Measurements from ENCODE around the gene ANKS1A.
A peak's percentile ranks its signal among the peaks of the same experiment; 100 is the strongest.
"Not testable (repeated sequence)": the region's sequence is repeated elsewhere in the genome, so short reads cannot be mapped to it uniquely, and the experiment has no call there.

ANKS1A gene

GRCh38 chr6:35088281-35089215 lies 199.5 kb downstream of the ANKS1A start:
- DNase-seq: peak in 1 of 2 experiments; percentile 7

DNA sequence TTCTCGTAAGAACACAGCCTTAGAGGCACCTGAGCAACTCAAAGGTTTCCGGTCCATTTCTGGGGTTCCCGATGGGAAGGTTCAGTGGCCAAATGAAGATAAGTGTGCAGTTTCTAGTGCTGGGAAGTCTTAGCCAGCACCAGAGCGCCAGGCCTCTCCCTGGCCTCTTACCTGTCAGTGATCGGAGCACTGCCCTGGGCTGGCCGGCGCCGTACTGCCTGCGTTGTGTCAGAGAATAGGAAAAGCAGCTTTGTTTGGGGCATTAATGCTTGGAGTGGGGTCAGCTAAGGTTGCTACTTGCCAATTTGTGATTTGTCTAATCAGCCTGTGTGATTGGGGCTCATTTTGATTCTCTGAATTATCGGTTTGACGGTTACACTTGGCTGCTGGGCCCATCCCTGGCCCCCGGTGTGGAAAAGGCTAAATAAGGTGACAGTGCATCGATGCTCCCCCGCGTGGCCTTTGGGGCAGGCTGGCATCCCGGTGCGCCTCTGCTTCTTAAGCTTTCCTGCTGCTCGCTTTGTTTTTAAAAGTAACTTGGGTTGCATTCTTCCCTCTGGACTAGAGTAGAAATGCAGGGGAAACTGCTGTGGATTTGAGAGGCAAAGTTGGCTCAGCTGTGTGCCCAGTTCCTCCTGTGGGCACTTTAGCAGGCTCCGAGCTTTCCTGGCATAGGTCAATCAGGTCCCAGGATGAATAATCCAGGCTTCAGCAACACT lies 200.3 kb downstream of the ANKS1A start:
- DNase-seq: peak in 1 of 2 experiments; percentile 10

DNA sequence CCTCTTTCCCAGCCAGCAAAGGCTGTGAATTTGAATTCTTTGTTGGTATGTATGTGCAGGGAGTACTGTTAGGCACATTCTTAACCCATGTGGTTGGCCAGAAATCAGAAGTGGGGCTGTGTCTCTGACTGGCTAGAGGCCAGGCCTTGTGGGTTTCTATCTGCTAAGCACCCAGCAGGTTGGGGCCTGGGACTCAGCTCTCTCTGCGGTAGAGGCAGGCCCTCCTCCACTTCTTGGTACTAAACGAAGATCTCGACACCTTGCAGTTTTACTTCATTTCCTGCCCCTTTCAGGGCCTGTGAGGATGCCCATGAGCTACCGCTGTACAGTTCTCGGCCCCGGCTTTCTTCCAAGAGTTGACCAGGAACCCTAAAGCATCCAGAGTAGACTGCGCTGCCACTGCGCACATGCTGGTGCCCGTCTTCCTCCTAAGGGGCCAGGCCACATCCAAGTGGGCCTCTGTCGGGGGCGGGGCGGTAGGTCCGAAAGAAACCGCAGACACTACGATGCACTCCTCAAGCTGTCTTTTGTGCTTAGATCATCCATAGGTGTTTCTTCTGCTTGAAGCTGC lies 201.0 kb downstream of the ANKS1A start:
- DNase-seq: peak in 1 of 2 experiments; percentile 11

DNA sequence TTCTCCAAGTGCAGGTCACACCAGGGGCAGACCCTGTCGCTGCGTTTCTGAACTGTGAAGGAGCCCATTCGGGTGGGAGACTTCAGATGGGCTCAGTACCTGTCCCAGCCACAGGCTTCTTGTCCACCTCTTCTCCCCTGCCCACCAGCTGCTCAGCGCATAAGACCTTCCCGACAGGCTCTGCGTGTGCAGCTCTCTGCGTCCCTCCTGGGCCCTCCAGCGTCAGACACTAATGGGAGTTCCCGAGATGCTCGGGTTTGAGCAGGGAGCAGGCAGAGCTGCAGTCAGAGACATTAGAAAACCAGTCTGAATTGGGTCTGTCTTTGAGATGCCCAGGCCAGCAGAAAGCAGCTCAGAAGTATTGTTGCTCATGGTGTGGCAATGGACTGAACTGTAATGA lies 201.7 kb downstream of the ANKS1A start:
- no peak for DNase-seq

- DNase-seq: no peak
Observed at GRCh38 chr6:35091346-35092083, 202.5 kb downstream of the ANKS1A start.

- no peak for DNase-seq
Observed at GRCh38 chr6:35092362-35093117, 203.5 kb downstream of the ANKS1A start.

- DNase-seq: no peak
Observed at GRCh38 chr6:35093118-35093445, 204.0 kb downstream of the ANKS1A start.

- no peak for DNase-seq
Observed at GRCh38 chr6:35093783-35094182, 204.7 kb downstream of the ANKS1A start.

- DNase-seq: no peak
Observed at GRCh38 chr6:35094183-35094582, 205.1 kb downstream of the ANKS1A start.

- DNase-seq: no peak
Observed at GRCh38 chr6:35096129-35096862, 207.2 kb downstream of the ANKS1A start.

- no peak for DNase-seq
Observed at GRCh38 chr6:35099116-35099515, 210.1 kb downstream of the ANKS1A start.

DNA sequence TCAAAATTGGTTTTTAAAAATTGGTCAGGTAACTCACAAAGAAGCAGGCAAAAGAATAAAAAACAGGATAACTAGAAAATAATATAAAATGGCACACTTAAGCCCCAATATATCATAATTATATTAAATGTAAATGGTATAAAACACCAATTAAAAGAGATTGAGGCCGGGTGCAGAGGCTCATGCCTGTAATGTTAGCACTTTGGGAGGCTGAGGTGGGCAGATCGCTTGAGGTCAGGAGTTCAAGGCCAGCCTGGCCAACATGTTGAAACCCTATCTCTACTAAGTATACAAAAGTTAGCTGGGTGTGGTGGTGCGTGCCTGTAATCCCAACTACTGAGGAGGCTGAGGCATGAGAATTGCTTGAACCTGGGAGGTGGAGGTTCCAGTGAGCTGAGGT lies 216.0 kb downstream of the ANKS1A start:
- DNase-seq: no peak

DNA sequence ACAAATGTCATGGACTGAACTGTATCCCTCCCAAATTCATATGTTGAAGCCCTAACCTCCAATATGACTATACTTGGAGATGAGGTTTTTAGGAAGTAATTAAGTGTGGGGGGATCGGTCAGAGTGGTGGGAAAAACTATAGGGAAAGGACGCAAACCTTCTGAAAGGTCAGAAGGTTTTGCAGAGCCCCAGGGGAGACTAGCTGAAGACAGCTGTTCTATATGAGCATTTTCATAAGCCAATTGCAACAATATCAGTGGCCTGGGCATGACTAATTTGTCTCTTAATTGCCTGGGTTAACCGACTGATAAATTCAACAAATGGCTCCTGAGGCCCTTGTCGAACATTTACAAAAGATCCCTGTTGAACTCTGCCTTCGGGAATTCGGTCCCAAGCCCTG lies 217.0 kb downstream of the ANKS1A start:
- not testable (repeated sequence) for DNase-seq

DNA sequence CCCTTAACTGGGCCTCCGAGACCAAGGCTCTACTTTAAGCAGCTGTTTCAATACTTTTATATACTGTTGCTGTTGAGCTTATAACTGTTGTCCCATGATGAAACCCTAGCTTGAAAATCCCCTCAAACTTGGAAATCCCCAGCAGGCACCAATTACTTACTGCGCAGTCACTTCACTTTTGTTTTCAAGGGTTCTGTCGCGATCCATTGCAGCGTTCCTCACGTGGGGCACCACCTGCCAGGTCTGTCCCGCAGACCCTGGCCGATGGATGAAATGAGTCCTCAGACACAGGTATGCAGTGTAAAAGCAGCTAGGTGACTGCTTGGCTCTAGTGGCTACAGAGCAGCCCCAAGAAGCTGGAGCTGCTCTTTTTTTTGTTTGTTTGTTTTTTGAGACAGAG lies 218.2 kb downstream of the ANKS1A start:
- DNase-seq: not testable (repeated sequence)

DNA sequence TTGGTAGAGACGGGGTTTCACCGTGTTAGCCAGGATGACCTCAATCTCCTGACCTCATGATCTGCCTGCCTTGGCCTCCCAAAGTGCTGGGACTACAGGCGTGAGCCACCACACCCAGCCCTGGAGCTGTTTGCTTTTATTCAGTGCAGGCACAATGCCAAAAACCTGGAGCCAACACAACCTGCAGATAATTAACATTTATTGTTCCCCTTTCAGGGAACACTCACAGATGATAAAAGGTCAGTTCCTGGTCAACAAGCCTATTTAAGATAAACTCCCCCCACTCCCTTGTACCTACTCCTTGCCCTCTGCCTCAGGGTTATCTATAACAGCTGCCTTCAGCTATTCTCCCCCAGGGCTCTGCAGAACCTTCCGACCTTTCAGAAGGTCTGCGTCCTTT lies 218.7 kb downstream of the ANKS1A start:
- DNase-seq: not testable (repeated sequence)

DNA sequence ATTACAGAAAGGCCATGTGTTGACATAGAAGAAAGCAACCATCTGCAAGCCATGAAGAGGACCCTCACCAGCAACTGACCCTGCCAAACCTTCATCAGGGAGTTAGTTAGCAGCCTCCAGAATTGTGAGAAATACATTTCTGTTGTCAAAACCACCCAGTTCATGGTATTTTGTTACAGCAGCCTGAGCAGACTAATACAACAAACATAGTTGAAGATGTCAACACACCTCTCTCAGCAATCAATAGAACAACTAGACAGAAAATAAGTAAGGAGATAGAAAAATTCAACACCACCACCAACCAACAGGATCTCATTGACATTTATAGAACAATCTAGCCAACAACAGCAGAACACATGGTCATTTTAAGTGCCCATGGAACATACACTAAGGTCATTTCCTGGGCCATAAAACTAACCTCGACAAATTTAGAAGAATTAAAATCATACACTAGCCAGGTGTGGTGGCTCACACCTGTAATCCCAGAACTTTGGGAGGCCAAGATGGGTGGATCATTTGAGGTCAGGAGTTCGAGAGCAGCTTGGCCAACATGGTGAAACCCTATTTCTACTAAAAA lies 219.3 kb downstream of the ANKS1A start:
- DNase-seq: no peak

DNA sequence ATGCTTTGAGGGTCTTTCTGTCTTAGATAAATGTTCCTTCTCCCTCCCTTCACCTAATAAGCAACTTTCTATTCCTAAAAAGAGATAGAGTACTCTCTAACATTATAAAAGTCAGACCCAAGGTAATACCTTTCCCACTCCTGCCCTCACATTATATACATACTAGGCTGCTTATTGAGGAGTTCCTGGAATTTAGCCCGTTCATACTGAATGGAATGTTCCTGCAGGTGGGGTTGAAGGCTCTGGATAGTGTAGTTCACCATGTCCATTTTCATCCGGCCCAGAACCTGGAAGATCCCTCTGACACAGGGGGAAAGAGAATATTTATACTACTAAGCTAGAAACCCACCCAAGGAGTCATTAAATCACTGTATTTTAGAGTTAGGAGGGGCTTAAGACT lies 231.7 kb downstream of the ANKS1A start:
- DNase-seq: no peak

GRCh38 chr6:35124356-35124755 lies 235.3 kb downstream of the ANKS1A start:
- no peak for DNase-seq

- DNase-seq: no peak
Observed at GRCh38 chr6:35128042-35128441, 239.0 kb downstream of the ANKS1A start.

GRCh38 chr6:35128496-35128895 lies 239.4 kb downstream of the ANKS1A start:
- no peak for DNase-seq

DNA sequence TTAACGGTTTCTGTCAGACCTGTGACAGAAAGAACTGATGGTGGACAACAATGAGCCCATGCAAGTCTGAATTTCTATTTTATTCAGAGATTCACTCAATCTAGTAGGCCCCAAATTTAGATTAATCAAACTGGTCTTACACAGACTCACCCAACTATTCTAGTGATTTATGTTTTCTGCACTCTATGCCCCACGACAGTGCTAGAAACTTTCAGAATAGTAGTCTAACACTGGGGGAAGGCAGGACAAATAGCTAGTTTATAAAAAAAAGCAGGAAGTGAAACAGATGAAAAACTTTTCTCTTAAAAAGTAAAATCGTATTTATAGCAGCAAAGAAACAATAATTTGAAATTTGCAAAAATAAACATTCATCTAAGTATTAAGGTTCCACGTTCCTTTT lies 247.1 kb downstream of the ANKS1A start:
- no peak for DNase-seq
